HepG2 (cell line): Measurements from ENCODE around the gene CAD. TPM values are rescaled to one million over a fixed set of nuclear protein-coding genes. Genes with fewer than 3 reads are reported as not detected.

Source experiments
- ATF7 ChIP-seq, 2 experiments: fragments of 450-650 bp in 1 of 2; sonication (generic) in 1 of 2; formaldehyde crosslinking in 1 of 2; IDR thresholded peaks; 2 replicates each; pipeline versions ENCODE4 v1.4.0 to v1.6.1; 2016 to 2020; ENCODE audit warnings: antibody characterized with exemption in 1 of 2, mild to moderate bottlenecking in 1 of 2, missing genetic modification reagents in 1 of 2
- BRF2 ChIP-seq: sonication (generic); formaldehyde crosslinking; IDR thresholded peaks from 2 replicates; pipeline ENCODE4 v1.8.1; 2022; ENCODE audit warnings: mild to moderate bottlenecking, missing genetic modification reagents
- DDIT3 ChIP-seq: sonication (generic); formaldehyde crosslinking; IDR thresholded peaks from 2 replicates; pipeline ENCODE4 v1.4.0; 2020; ENCODE audit warnings: mild to moderate bottlenecking, missing genetic modification reagents
- GATAD2A ChIP-seq: IDR thresholded peaks from 2 replicates; pipeline ENCODE4 v1.6.1; 2016
- SP1 ChIP-seq, 2 experiments: fragments of 450-650 bp in 1 of 2; sonication (generic) in 1 of 2; formaldehyde crosslinking in 1 of 2; IDR thresholded peaks; 2 replicates each; pipeline versions ENCODE4 v1.4.0 to v1.6.1; 2016 to 2020; ENCODE audit warnings: missing genetic modification reagents in 1 of 2
- ZBED4 ChIP-seq: sonication (generic); formaldehyde crosslinking; IDR thresholded peaks from 2 replicates; pipeline ENCODE4 v1.4.0; 2020; ENCODE audit warnings: missing genetic modification reagents, borderline replicate concordance
- ZNF556 ChIP-seq: sonication (generic); formaldehyde crosslinking; IDR thresholded peaks from 2 replicates; pipeline ENCODE4 v1.4.0; 2020; ENCODE audit warnings: mild to moderate bottlenecking, missing genetic modification reagents, borderline replicate concordance
- ZNF644 ChIP-seq: IDR thresholded peaks from 2 replicates; pipeline ENCODE4 v1.6.1; 2016; ENCODE audit warnings: low read depth
- polyA plus RNA-seq, 8 experiments: library from polyadenylated mRNA; depleted of rRNA in 3 of 8; stranded (reverse) in 7 of 8; unstranded in 1 of 8; fragments of >200 nt; fragmentation: Illumina TruSeq in 4 of 8; extraction: Trizol in 4 of 8; gene quantifications; 2 replicates each; pipeline versions ENCODE4 v1.2.1 to v1.2.3, GENCODE V29; 2011 to 2016; ENCODE audit warnings: low read depth in 4 of 8, missing spikeins in 1 of 8, mixed read lengths in 1 of 8; ENCODE audit not compliant: insufficient read depth in 1 of 8
- total RNA-seq, 5 experiments: library from RNA; depleted of rRNA; stranded (reverse); fragments of >200 nt; fragmentation: Illumina TruSeq; extraction: Trizol; gene quantifications; 2 replicates each; pipeline ENCODE4 v1.2.3, GENCODE V29; 2016; ENCODE audit warnings: low read depth in 1 of 5

Gene CAD
- total and polyA plus RNA-seq, 2 of the 13 experiments (the other 11 are each of a cell fraction or from before 2014, with no cell fraction given): 21.7 to 37.0 TPM

GRCh38 chr2:27184115-27184514 lies 33.1 kb upstream of the CAD start (continued):
- no peak for TF ChIP-seq BRF2
- peak; percentile 47 for TF ChIP-seq GATAD2A (CRISPR knock-in tag)
- TF ChIP-seq ATF7 (IDR thresholded peaks at IDR 0.05): no peak
- no peak for TF ChIP-seq ATF7 (CRISPR knock-in tag; IDR thresholded peaks at IDR 0.05)
- TF ChIP-seq ZBED4 (CRISPR knock-in tag): no peak
- TF ChIP-seq SP1 (IDR thresholded peaks at IDR 0.05): no peak
- TF ChIP-seq SP1 (CRISPR knock-in tag; IDR thresholded peaks at IDR 0.05): no peak
- no peak for TF ChIP-seq ZNF556
- TF ChIP-seq DDIT3 (CRISPR knock-in tag): no peak
- TF ChIP-seq ZNF644 (CRISPR knock-in tag): 0 out of 2 replicates have a peak, but pooled peaks have one; percentile 14
- TF ChIP-seq, all 625 proteins: peak for 5
